GM18909 (cell line): ENCODE data around the gene C19orf38.
A peak's percentile ranks its signal among the peaks of the same experiment; 100 is the strongest.
"Not testable (repeated sequence)": the region's sequence is repeated elsewhere in the genome, so short reads cannot be mapped to it uniquely, and the experiment has no call there.

Experiments used
- ATAC-seq: cut with Tn5 transposase; IDR thresholded peaks from one replicate; pipeline ENCODE4 v1.9.1; 2021; ENCODE audit warnings: mild to moderate bottlenecking; ENCODE audit not compliant: unreplicated experiment, poor library complexity

Gene C19orf38

DNA sequence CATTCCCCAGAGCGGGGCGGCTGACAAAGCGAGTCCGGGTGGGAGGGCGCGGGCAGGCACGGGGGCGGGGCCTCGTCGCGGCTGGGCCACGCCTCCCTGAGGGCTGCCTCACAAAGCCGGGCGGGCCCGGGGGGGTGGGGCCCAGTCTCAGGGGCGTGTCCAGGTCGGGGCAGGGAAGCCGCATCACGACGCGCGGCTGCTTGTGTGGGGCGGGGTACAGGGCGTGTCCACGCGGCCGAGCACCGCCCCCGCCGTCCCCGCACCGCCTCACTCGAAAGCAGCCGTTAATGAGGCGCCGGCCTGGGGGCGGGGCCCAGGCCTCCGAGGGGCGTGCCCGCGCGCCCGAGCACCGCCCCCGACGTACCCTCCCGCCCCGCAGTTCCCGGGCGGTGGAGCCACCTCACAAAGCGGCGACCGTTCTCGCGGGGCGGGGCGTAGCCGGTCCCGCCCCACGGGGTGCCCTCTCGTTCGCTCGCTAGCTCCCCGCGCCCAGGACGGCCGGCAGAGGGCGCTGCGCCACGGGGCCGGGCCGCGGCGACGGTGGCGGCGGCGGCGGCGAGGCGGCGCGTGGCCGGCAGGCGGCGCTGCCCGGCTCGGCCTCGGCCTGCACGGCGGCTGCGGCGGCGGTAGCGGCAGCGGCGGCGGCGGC lies 22.9 kb downstream of the C19orf38 start, which contains the start of gene CARM1:
Gene CARM1 (plus strand): TSS at position 599 of the 649 bp plus-strand sequence. CDS start 150 bp downstream, outside the sequence.
- ATAC-seq, result peak; percentile 83

DNA sequence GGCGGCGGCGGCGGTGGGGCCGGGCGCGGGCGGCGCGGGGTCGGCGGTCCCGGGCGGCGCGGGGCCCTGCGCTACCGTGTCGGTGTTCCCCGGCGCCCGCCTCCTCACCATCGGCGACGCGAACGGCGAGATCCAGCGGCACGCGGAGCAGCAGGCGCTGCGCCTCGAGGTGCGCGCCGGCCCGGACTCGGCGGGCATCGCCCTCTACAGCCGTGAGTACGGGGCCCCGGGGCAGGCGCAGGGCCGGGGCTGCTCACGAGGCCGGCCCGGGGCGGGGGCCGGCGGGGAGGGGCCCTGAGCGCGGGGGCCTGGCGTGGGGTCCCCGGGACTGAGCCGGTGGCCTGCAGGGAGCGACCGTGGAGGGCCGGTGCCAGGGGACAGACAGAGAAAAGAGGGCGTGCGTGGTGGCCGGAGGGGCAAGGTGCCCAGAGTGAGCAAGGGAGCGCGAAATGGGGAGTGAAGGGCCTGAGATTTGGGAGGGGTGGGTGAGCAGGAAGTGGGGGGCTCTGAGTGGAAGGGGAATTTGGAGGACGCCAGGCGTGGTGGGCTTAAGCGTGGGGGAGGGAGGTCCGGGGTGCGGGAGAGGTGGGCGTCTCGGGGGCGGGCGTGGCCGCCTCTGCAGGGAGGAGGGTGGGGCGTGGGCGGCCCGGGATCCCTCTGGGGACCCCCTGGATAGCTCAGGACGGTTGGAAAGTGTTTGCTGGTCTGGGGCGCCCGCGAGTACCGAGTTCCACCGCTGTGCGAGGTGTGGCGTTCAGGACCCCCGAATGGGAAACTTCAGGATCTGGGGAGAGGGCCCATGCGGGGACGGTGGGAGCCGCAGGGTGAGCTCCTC lies 23.7 kb downstream of the C19orf38 start:
- peak; percentile 5 for ATAC-seq

DNA sequence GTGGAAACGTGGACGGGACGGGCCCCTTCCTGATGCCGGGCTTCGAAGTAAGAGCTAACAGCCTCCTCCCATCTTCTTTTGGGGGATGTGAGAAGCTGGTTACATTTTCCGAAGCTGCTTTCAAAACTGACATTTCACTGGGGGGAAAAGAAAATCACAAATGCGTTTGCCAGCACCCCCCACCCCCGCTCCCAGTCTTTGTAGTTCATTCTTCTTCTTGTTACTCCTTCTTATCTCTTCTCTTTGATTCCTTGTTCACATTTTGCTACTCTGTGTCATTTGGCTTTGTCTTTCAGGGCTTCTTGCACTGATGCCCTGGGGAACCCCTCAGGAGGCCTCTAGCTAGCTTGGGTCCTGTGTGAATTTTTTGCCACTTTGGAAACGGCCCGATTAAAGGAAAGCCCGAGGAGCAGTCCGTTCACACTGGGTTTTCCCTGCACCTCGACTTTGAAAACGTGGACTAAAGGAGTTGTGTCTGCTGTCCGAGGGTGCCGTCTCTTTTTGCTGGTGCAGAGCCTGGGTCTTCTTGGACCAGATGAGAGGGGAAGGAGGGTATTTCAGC lies 24.4 kb downstream of the C19orf38 start:
- ATAC-seq, result no peak

DNA sequence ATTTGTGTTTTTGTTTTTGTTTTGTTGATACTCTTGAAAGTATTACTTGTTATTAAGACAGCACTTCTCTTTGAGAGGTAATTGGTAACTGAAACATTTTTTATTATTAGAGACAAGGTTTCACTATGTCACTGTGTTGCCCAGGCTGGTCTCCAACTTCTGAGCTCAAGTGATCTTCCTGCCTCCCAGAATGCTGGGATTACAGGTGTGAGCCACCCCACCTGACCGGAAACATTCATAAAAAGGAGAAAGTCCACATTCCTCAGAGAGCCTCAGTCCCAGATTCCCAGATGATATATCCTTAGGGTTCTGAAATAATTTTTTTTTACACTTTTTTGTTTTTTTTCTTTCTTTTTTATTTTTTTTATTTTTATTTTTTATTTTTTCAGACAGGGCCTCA lies 25.8 kb downstream of the C19orf38 start:
- ATAC-seq, result no peak

DNA sequence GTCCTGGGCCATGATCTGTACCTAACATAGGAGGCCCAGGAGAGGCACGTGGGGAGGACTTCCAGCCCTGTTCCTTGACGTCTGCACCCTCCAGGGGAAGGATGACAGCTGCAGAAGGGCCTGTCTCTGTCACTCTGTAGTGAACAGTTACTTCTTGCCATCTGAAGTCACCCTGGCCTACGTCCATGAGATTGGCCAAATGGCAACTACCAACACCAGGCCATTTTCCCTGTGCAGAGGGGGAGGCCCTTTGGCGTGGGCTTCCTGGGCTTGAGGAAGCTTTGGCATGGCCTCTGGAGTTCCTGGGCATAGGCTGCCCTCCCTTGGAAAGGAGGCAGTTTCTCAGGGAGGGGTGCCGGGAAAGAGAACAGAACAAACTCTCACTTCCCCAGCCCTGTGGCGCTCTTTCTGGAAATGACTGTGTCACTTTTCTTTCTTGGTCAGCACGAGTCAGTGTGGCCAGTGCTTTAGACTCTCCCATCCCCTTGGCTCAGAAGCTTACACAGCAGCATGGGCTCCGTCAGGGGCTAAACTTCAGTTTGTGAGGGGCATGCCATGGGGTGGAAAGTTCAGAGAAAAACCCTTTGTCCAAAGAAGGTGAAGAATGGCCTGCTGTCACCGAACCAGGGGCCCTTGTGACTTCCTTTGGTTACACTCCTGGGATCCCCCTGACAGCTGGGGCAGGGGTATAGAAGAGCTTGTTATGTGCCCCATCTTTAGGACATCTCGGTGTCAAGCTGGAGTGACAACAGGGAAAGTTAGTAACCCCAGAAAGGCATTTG lies 28.4 kb downstream of the C19orf38 start:
- ATAC-seq, result peak; percentile 55

DNA sequence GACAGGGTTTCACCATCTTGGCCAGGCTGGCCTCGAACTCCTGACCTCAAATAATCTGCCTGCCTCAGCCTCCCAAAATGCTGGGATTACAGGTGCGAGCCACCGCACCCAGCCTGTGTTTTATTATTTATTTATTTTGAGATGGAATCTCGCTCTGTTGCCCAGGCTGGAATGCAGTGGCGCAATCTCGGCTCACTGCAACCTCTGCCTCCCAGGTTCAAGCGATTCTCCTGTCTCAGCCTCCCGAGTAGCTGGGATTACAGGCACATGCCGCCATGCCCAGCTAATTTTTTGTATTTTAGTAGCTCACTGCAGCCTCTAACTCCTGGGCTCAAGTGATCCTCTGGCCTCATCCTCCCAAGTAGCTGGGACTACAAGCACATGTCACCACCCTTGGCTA lies 29.4 kb downstream of the C19orf38 start:
- not testable (repeated sequence) for ATAC-seq

DNA sequence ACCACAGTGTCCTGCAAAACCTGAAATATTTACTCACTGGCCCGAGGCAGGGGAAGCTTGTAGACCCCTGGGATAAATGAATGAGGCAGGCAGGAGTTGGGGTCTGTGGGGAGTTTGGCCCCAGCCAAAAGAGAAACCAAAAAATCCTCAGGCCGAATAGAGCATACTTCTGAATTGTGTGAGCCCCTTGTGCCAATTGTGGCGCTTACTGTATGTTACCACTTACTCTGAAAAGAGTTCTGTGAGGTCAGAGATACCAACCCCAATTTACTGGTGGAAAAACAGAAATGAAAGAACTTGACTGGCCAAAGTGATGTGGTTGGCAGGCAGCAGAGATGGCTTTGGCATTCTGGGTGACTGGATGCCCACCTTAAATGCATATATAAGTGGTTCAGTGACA lies 30.0 kb downstream of the C19orf38 start:
- no peak for ATAC-seq

DNA sequence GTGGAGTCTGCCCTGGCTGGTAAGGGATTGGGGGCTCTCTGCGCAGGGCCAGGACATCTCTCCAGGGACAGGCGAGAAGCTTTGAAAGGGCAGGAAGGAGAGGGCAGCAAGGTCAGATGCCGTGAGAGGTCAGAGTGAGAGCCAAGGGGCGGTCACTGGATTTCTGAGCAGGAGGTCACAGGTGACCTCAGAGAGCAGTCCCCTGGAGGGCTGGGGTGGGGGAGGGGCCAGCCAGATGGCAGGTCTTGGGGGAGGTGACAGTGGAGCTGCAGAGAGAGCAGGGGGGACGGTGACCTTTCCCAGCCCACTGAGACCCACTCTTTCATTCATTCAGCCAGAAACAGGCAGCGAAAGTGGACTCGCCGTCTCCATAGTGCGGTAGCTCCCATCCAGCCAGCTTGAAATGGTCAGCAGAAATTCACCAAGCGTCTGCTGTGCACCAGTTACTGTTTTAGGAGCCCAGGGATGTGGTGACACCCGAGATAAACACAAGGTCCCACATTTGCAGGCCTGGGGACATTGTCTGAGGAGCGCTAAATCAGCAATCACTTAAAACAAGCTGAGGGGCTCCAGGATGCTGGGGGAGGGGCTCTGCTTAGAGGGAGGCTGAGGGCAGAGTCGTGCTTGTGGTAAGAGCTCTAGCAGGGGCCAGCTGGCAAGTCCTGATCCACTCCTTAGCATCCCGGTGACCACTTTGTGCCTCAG lies 33.3 kb downstream of the C19orf38 start:
- no peak for ATAC-seq

DNA sequence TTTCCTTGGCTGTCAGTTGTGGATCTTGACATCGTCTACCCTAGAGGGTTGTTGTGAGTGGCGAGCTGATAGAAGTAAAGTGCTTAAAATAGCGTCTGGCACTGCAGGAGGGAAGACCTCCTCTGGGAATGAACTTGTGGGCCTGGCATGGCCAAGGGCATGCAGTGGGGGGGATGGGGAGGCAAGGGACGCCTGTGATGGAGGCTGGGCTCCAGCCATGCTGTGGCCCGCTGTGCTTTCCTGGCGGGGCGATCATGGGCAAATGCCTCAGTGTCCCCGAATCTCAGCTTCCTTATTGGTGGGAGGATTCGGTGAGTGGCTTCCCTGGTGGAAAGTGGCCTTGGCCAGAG lies 33.9 kb downstream of the C19orf38 start:
- ATAC-seq, result no peak

DNA sequence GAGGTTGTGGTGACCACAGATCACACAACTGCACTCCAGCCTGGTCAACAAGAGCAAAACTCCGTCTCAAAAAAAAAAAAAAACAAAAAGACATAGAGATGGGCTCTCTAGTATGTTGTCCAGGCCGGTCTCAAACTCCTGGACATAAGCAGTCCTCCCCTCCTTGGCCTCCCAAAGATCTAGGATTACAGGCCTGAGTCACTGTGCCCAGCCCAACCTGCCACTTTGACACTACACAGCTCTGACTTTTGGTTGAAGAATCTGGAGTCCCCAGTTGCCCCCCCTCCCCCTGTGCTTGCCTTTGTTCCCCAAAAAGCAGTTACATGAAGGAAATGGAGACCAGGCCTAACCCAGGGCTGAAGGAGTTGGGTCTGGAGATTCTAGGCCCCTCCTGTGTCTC lies 36.1 kb downstream of the C19orf38 start:
- ATAC-seq, result no peak

DNA sequence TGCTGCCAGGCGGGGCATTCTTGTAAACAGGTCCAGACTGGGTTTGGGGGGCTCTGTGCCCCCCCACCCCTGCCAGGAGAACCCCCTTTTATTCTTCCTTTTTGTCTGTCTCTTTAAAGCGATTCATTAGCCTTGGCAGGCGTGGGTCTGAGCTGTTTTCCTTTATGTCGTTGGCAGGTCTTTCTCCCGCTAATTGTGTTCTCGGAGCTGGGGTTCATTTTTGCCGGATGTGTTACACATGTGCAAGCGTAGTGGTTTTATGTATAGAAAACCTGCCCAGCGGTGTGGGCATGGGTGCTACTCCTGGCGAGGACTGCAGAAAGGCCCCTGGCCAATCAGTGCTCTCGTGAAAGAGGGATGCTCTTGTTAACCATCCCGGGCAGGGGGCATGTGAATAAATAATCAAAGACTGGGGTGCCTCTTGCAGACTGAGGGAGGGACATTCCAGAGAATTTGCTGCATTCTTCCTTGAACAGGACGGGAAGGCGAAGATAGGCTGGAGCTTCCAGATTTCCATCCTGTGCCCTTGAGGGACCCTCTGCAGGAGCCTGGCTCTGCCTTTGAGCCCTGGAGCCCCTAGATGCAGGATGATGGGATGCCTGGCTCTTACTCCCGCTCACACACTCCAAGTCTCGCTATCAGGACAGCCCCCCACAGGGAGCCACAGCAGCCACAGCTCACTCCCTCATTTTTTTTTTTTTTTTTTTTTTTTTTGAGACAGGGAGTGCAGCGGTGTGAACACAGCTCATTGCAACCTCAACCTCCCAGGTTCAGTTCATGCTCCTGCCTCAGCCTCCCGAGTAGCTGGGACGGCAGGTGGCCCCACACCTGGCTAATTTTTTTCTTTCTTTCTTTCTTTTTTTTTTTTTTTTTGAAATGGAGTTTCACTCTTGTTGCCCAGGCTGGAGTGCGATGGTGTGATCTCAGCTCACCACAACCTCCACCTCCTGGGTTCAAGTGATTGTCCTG lies 37.3 kb downstream of the C19orf38 start:
- no peak for ATAC-seq

DNA sequence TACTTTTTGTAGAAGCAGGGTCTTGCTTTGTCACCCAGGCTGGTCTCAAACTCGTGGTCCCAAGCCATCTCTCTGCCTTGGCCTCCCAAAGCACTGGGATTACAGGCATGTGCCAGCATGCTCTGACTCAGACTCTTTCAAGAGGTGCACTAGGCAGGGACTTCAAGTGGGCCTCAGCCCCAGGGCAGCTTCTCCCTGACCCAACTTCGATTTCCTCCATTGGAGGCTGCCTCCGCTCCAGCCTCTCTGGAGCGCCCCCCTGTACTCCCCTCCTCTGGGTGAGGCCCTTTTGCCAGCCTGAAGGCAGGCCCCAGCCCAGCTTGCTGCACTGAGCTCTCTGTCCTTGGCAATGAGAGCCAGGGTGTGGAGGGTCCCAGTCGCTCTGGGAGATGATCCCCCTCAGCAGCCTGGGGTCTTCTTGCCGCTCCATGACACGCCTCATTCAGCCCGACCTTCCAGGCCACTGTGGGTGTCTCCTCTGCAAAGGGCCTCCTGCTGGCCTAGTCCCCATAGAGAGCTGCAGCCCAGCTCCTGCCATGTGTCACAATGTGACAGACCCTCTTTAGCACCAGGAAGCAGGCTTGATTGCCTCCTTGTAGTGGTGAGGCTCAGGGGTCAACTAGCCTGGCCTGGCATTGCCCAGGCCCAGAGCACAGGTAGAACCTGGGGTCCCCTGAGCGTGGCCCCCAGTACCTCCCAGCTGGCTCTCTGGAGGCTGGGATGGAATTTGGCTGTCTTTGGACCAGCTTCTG lies 39.6 kb downstream of the C19orf38 start:
- ATAC-seq, result no peak

DNA sequence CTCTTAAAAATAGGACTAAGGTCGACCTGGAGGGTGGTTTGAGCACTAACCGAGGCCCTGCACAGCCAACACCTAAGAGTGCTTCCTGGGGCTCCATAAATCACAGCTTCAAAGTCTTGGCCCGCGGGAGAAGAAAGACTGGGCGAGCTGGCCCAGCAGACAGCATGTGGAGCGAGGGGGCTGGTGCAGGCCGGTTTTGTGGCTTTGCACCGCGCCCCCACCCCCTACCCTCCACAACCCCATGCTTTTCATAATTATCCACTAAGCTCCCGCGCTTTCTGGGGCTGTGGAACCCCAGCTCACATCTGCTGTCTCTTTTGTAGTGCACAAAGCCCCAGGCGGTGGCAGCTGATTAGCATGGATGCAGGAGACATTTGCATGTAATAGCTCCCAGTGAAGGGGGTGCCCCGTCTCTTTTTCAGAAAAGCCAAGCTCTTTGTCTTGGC lies 40.2 kb downstream of the C19orf38 start:
- no peak for ATAC-seq

DNA sequence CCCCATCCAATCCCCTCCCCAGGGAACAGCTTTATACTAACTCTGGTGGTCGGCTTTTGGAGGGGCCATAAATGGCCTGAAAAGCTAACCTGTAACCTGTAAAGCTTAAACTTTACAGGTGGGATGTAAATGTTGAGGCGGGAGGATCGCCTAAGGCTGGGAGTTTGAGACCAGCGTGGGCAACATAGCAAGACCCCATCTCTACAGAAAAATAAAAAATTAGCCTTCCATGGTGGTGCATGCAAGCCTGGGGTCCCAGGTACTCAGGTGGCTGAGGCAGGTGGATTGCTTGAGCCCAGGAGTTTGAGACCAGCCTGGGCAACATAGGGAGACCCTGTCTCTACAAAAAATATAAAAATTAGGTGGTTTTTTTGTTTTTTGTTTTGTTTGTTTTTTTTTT lies 41.7 kb downstream of the C19orf38 start:
- ATAC-seq, result no peak

DNA sequence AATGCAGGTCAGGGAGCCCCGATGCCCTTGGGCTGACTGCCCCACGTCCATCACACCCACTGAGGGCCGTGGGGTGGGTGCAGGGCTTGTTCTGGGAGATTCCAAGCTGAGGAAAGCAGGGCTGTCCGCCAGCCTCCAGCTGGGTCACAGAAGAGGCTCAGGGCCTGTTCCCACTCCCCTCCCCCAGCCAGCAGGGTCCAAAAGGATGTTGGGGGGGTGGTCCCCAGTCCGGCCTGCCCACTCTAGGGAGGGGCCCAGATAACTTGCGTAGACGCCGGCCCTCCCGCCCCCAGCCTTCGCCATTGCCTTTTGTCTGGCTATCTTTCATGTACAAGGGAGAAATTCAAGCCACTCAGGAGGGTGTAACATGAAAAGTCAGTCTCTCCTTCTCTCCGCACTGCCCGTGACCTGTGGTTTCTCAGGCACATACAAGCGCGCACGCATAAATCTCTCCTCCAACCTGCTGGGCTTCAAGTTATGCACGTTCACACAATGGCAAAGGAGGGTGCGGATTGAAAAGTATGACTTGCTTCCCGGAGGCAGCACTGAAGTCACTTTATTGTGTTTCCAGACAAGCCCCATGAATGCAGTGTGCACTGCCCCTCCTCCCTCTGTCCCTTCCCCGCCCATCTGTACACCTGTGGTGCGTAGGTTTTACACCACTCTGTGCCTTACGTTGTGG lies 43.3 kb downstream of the C19orf38 start:
- ATAC-seq, result no peak

DNA sequence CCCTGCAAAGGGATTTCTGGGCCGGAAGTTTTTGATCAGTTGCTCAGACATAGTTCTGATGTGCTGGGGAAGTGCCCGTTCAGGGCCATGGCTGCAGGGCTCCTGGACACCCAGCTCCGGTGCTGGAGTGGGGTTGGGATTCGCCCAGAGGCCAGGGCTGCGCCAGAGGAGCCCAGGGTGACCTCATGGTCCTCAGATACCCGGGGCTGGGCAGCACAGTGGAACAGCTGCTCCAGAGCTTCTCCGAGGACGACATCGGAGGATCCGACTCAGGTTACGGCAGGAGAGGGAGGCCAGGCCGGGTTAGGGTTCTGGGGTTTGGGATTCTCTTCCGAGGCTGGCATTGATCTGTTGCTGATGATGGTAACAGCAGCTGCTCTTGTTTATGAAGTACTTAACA lies 44.0 kb downstream of the C19orf38 start:
- no peak for ATAC-seq

DNA sequence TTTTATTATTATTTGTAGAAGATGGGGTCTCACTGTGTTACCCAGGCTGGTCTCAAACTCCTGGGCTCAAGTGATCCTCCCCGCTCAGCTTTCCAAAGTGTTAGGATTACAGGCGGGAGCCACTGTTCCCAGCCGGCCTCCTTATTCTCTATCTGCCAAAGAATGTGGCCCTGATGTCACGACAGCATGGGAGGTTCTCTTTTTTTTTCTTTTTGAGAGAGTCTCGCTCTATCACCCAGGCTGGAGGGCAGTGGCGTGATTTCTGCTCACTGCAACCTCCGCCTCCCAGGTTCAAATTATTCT lies 46.6 kb downstream of the C19orf38 start:
- no peak for ATAC-seq

DNA sequence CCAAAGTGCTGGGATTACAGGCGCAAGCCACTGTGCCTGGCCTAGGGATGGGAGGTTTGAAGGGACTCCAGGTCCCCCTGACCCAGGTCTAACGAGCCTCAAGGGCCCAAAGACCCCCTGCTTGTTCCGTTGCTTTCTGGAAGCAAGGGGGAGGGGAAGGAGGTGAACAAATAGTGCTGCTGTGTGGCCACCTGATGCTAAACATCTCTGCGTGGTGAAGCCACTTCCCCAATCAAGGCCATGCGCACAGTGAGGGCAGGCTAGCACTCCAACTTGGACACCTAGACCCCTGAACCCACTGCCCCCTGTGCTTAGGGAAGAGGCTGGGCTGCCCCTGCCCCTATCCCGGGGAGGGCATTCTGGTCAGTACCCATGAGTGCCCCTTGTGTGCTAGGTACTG lies 47.1 kb downstream of the C19orf38 start:
- no peak for ATAC-seq
